OCI-LY1 (cell line): Measurements from ENCODE around the gene SLC31A2.

Experiments used
- EZH2 ChIP-seq: fragments of 200-600 bp; sonication (generic), shearing (Covaris generic); IDR thresholded peaks from 2 replicates; pipeline ENCODE4 v1.8.0; 2017; ENCODE audit warnings: borderline replicate concordance, mixed run types, mild to moderate bottlenecking, antibody characterized with exemption, low read length, moderate library complexity, mixed read lengths
- TF ChIP-seq, protein P1 (sequence below): fragments of 200-600 bp; sonication (generic), shearing (Covaris generic); IDR thresholded peaks from 2 replicates; pipeline ENCODE4 v1.5.1; 2017; ENCODE audit warnings: mild to moderate bottlenecking, antibody characterized with exemption, low read length, moderate library complexity, mixed read lengths

- TF ChIP-seq, protein P1, sequence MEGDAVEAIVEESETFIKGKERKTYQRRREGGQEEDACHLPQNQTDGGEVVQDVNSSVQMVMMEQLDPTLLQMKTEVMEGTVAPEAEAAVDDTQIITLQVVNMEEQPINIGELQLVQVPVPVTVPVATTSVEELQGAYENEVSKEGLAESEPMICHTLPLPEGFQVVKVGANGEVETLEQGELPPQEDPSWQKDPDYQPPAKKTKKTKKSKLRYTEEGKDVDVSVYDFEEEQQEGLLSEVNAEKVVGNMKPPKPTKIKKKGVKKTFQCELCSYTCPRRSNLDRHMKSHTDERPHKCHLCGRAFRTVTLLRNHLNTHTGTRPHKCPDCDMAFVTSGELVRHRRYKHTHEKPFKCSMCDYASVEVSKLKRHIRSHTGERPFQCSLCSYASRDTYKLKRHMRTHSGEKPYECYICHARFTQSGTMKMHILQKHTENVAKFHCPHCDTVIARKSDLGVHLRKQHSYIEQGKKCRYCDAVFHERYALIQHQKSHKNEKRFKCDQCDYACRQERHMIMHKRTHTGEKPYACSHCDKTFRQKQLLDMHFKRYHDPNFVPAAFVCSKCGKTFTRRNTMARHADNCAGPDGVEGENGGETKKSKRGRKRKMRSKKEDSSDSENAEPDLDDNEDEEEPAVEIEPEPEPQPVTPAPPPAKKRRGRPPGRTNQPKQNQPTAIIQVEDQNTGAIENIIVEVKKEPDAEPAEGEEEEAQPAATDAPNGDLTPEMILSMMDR: no peak
- TF ChIP-seq EZH2: no peak
These were observed 22.5 kb downstream of the SLC31A2 start for GRCh38 chr9:113173341-113173740.
